Liver (tissue), 9 donors: ENCODE results near the gene FRMD5. TPM values are rescaled to one million over a fixed set of nuclear protein-coding genes. Genes with fewer than 3 reads are reported as not detected.

ENCODE experiments used
- DNase-seq: peaks from one replicate; pipeline ENCODE4 v3.0.0-alpha.2; 2017; ENCODE audit warnings: low spot score
- H3K27ac ChIP-seq, 2 donors: one replicate each; pipeline ENCODE4 v1.7.0; 2013; ENCODE audit warnings: inconsistent platforms in 2 of 2, low read length in 2 of 2, control low read depth in 1 of 2, low read depth in 1 of 2, mild to moderate bottlenecking in 1 of 2
- H3K27me3 ChIP-seq, 4 donors: one replicate each; pipeline versions ENCODE4 v1.6.1 to v1.7.0; 2013; ENCODE audit warnings: low read length in 3 of 4, inconsistent platforms in 1 of 4, mild to moderate bottlenecking in 1 of 4, moderate library complexity in 1 of 4; ENCODE audit not compliant: control insufficient read depth in 4 of 4, insufficient read depth in 4 of 4
- H3K36me3 ChIP-seq, 4 donors: one replicate each; pipeline versions ENCODE4 v1.6.1 to v1.7.0; 2013; ENCODE audit warnings: low read length in 3 of 4, mild to moderate bottlenecking in 3 of 4, low read depth in 1 of 4, moderate library complexity in 1 of 4; ENCODE audit not compliant: control insufficient read depth in 4 of 4, insufficient read depth in 3 of 4
- H3K4me1 ChIP-seq, 4 donors: one replicate each; pipeline versions ENCODE4 v1.6.1 to v1.7.0; 2013; ENCODE audit warnings: low read length in 3 of 4, mild to moderate bottlenecking in 3 of 4, moderate library complexity in 1 of 4; ENCODE audit not compliant: control insufficient read depth in 4 of 4, insufficient read depth in 4 of 4
- H3K4me3 ChIP-seq, 3 donors: one replicate each; pipeline versions ENCODE4 v1.6.1 to v1.7.0; 2013; ENCODE audit warnings: low read length in 3 of 3, control low read depth in 1 of 3, low read depth in 1 of 3, mild to moderate bottlenecking in 1 of 3
- H3K9ac ChIP-seq, 2 donors: one replicate each; pipeline ENCODE4 v1.7.0; 2013; ENCODE audit warnings: low read length in 2 of 2, mild to moderate bottlenecking in 2 of 2, moderate library complexity in 2 of 2, control low read depth in 1 of 2, low read depth in 1 of 2
- H3K9me3 ChIP-seq, 4 donors: one replicate each; pipeline versions ENCODE4 v1.6.1 to v1.7.0; 2013; ENCODE audit warnings: low read length in 3 of 4; ENCODE audit not compliant: control insufficient read depth in 4 of 4
- EGR1 ChIP-seq, 2 donors: IDR thresholded peaks; 2 replicates each; pipeline ENCODE4 v1.6.1; 2016 to 2018; ENCODE audit warnings: antibody characterized with exemption in 2 of 2, low read depth in 2 of 2
- FOXA1 ChIP-seq: IDR thresholded peaks from 2 replicates; pipeline ENCODE4 v1.6.1; 2016; ENCODE audit warnings: antibody characterized with exemption
- FOXA2 ChIP-seq: IDR thresholded peaks from 2 replicates; pipeline ENCODE4 v1.6.1; 2016; ENCODE audit warnings: antibody characterized with exemption
- GABPA ChIP-seq, 2 donors: IDR thresholded peaks in 1 of 2; conservative IDR thresholded peaks in 1 of 2; 2 replicates each; pipeline ENCODE4 v1.6.1; 2016; ENCODE audit warnings: antibody characterized with exemption in 2 of 2, mild to moderate bottlenecking in 1 of 2, moderate library complexity in 1 of 2
- HNF4A ChIP-seq, 2 donors: conservative IDR thresholded peaks; 2 replicates each; pipeline ENCODE4 v1.6.1; 2016; ENCODE audit warnings: antibody characterized with exemption in 2 of 2, mild to moderate bottlenecking in 2 of 2
- HNF4G ChIP-seq: IDR thresholded peaks from 2 replicates; pipeline ENCODE4 v1.6.1; 2016; ENCODE audit warnings: antibody characterized with exemption
- JUND ChIP-seq, 2 donors: IDR thresholded peaks; 2 replicates each; pipeline ENCODE4 v1.6.1; 2016; ENCODE audit warnings: antibody characterized with exemption in 2 of 2
- NR2F2 ChIP-seq: IDR thresholded peaks from 2 replicates; pipeline ENCODE4 v1.6.1; 2016; ENCODE audit warnings: antibody characterized with exemption
- RAD21 ChIP-seq, 2 donors: IDR thresholded peaks; 2 replicates each; pipeline ENCODE4 v1.6.1; 2016; ENCODE audit warnings: antibody characterized with exemption in 2 of 2, mild to moderate bottlenecking in 2 of 2
- RXRA ChIP-seq, 2 donors: IDR thresholded peaks; 2 replicates each; pipeline ENCODE4 v1.6.1; 2017 to 2018; ENCODE audit warnings: antibody characterized with exemption in 2 of 2, mild to moderate bottlenecking in 1 of 2
- SP1 ChIP-seq: IDR thresholded peaks from 2 replicates; pipeline ENCODE4 v1.6.1; 2018; ENCODE audit warnings: antibody characterized with exemption, mild to moderate bottlenecking
- TAF1 ChIP-seq: conservative IDR thresholded peaks from 2 replicates; pipeline ENCODE4 v1.6.1; 2016; ENCODE audit warnings: antibody characterized with exemption, mild to moderate bottlenecking
- YY1 ChIP-seq: IDR thresholded peaks from 2 replicates; pipeline ENCODE4 v1.6.1; 2016; ENCODE audit warnings: antibody characterized with exemption, mild to moderate bottlenecking
- WGBS: extraction: QIAGEN DNeasy Blood & Tissue Kit; methylation state at CpG from one replicate; pipeline ENCODE4 v1.1.7; 2013; 5-methylcytosine and 5-hydroxymethylcytosine counted together
- polyA plus RNA-seq, 2 donors: library from polyadenylated mRNA; stranded (reverse) in 1 of 2; unstranded in 1 of 2; fragments of 200-250 nt in 1 of 2; fragments of >200 nt in 1 of 2; fragmentation: Nextera tagmentation in 1 of 2; extraction: Ambion mirVana in 1 of 2; gene quantifications; one replicate each; pipeline versions ENCODE4 v1.2.1 to v1.2.3, GENCODE V29; 2013 to 2015
- total RNA-seq, 2 donors: library from RNA; depleted of rRNA; stranded (reverse); fragments of >200 nt; gene quantifications; one replicate each; pipeline ENCODE4 v1.2.3, GENCODE V29; 2014
- TF ChIP-seq, protein P1 (sequence below): fragments of 150-350 bp; IDR thresholded peaks from 2 replicates; pipeline ENCODE4 v1.5.1; 2017; ENCODE audit warnings: improper control_type of control experiment, low read depth, low read length; ENCODE audit not compliant: missing input control
- TF ChIP-seq, protein P2 (sequence below): IDR thresholded peaks from 2 replicates; pipeline ENCODE4 v1.6.1; 2016; ENCODE audit warnings: antibody characterized with exemption, mild to moderate bottlenecking
- TF ChIP-seq, protein P3 (sequence below): IDR thresholded peaks from 2 replicates; pipeline ENCODE4 v1.6.1; 2016; ENCODE audit warnings: antibody characterized with exemption
- TF ChIP-seq, protein P4 (sequence below): IDR thresholded peaks from 2 replicates; pipeline ENCODE4 v1.6.1; 2016; ENCODE audit warnings: antibody characterized with exemption
- TF ChIP-seq, protein P5 (sequence below): IDR thresholded peaks from 2 replicates; pipeline ENCODE4 v1.6.1; 2016; ENCODE audit warnings: antibody characterized with exemption
- donor health status: healthy.
- donor health status: healthy.
- donor health status: healthy.
- donor health status: healthy.
- donor health status: healthy.

The FRMD5 gene
- total and polyA plus RNA-seq, 4 donors = 0.01 to 0.25 TPM; not detected in 2

DNA sequence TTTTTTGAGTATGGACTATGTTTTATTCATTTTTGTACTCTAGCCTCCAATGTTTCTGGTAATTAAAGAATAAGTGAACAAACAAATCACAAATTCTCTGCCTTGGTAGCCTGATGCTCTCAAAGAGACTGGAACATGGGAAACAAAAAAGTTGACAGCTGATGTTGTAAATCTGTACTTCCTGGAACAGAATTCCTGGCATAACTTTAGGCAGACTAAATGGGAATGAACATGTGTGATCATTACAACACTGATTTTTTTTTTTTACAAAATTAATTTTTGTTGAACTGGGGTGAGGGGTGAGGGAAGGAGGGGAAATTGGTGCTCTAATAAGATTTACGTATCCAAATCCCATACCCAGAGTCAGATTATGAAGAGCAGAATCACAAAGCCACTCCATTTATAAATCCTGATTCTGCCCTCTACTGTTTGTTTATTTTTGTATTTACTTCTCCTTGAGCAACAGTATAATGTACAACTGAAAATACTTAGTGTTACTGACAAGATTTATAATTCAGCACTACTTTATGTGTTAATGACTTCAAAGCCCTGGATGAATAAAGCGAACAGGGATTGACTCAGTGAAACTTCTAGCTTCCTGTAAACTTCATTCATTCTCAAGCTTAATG is 165.0 kb downstream of the FRMD5 start:
- Histone ChIP-seq H3K9ac (no peak overlapping the region), H3K27me3 (peaks cover 0 to 6% (median 0%) of the 10 kb centered on the region in 4 donors), H3K4me3 (no peak overlapping the region), H3K36me3 (no peaks in the 10 kb centered on the region), H3K27ac (no peak overlapping the region), H3K9me3 (peaks cover 0 to 3% (median 0%) of the 10 kb centered on the region in 4 donors), H3K4me1 (no peaks in the 10 kb centered on the region)
- no peak for DNase-seq
- WGBS = 74% methylated on average over 2 of the region's 2 CpGs
- TF ChIP-seq TAF1 = no peak
- TF ChIP-seq, protein P1, sequence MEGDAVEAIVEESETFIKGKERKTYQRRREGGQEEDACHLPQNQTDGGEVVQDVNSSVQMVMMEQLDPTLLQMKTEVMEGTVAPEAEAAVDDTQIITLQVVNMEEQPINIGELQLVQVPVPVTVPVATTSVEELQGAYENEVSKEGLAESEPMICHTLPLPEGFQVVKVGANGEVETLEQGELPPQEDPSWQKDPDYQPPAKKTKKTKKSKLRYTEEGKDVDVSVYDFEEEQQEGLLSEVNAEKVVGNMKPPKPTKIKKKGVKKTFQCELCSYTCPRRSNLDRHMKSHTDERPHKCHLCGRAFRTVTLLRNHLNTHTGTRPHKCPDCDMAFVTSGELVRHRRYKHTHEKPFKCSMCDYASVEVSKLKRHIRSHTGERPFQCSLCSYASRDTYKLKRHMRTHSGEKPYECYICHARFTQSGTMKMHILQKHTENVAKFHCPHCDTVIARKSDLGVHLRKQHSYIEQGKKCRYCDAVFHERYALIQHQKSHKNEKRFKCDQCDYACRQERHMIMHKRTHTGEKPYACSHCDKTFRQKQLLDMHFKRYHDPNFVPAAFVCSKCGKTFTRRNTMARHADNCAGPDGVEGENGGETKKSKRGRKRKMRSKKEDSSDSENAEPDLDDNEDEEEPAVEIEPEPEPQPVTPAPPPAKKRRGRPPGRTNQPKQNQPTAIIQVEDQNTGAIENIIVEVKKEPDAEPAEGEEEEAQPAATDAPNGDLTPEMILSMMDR = no peak

DNA sequence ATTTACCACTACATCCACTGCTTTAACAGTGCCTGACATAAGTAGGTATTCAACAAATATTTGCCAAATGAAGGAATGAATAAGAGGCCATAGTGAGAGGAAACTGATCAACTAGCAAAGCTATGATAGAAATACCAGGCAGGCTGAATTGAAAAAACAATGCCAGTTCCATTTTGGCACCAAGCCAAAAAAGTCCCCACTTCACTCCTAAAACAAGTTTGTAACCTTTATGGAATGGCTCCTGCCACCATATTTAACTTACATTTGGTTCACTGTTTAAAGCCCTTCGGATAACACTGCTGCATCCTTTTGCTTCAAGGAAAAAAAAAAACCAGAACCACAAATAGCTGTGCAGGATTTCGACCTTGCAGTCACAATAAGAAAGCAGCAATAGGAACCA is 166.1 kb downstream of the FRMD5 start:
- H3K9me3 ChIP-seq = peaks cover 0 to 3% (median 0%) of the 10 kb centered on the region in 4 donors
- 68% methylated on average over 2 of the region's 2 CpGs for WGBS
- TF ChIP-seq NR2F2 = no peak
- no peak for TF ChIP-seq HNF4A (conservative IDR thresholded peaks at IDR 0.05)
- TF ChIP-seq GABPA (IDR thresholded peaks at IDR 0.05 in 1 of 2, conservative IDR thresholded peaks at IDR 0.05 in 1 of 2) = no peak
- no peak for TF ChIP-seq HNF4G
- TF ChIP-seq, protein P1 = no peak
- TF ChIP-seq SP1 = no peak
- no peak for TF ChIP-seq TAF1
- TF ChIP-seq, protein P2, sequence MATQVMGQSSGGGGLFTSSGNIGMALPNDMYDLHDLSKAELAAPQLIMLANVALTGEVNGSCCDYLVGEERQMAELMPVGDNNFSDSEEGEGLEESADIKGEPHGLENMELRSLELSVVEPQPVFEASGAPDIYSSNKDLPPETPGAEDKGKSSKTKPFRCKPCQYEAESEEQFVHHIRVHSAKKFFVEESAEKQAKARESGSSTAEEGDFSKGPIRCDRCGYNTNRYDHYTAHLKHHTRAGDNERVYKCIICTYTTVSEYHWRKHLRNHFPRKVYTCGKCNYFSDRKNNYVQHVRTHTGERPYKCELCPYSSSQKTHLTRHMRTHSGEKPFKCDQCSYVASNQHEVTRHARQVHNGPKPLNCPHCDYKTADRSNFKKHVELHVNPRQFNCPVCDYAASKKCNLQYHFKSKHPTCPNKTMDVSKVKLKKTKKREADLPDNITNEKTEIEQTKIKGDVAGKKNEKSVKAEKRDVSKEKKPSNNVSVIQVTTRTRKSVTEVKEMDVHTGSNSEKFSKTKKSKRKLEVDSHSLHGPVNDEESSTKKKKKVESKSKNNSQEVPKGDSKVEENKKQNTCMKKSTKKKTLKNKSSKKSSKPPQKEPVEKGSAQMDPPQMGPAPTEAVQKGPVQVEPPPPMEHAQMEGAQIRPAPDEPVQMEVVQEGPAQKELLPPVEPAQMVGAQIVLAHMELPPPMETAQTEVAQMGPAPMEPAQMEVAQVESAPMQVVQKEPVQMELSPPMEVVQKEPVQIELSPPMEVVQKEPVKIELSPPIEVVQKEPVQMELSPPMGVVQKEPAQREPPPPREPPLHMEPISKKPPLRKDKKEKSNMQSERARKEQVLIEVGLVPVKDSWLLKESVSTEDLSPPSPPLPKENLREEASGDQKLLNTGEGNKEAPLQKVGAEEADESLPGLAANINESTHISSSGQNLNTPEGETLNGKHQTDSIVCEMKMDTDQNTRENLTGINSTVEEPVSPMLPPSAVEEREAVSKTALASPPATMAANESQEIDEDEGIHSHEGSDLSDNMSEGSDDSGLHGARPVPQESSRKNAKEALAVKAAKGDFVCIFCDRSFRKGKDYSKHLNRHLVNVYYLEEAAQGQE = no peak
- TF ChIP-seq FOXA2 = no peak
- no peak for TF ChIP-seq RXRA (IDR thresholded peaks at IDR 0.05)
- TF ChIP-seq, protein P3, sequence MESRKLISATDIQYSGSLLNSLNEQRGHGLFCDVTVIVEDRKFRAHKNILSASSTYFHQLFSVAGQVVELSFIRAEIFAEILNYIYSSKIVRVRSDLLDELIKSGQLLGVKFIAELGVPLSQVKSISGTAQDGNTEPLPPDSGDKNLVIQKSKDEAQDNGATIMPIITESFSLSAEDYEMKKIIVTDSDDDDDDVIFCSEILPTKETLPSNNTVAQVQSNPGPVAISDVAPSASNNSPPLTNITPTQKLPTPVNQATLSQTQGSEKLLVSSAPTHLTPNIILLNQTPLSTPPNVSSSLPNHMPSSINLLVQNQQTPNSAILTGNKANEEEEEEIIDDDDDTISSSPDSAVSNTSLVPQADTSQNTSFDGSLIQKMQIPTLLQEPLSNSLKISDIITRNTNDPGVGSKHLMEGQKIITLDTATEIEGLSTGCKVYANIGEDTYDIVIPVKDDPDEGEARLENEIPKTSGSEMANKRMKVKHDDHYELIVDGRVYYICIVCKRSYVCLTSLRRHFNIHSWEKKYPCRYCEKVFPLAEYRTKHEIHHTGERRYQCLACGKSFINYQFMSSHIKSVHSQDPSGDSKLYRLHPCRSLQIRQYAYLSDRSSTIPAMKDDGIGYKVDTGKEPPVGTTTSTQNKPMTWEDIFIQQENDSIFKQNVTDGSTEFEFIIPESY = no peak
- no peak for TF ChIP-seq YY1
- TF ChIP-seq, protein P4, sequence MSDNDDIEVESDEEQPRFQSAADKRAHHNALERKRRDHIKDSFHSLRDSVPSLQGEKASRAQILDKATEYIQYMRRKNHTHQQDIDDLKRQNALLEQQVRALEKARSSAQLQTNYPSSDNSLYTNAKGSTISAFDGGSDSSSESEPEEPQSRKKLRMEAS = no peak
- TF ChIP-seq FOXA1 = no peak
- no peak for TF ChIP-seq JUND (IDR thresholded peaks at IDR 0.05)
- TF ChIP-seq RAD21 (IDR thresholded peaks at IDR 0.05) = no peak
- TF ChIP-seq, protein P5, sequence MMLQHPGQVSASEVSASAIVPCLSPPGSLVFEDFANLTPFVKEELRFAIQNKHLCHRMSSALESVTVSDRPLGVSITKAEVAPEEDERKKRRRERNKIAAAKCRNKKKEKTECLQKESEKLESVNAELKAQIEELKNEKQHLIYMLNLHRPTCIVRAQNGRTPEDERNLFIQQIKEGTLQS = no peak
- TF ChIP-seq EGR1 (IDR thresholded peaks at IDR 0.05; ENCODE audit: low read depth in 2 of 2) = no peak
- no peak overlapping the region for H3K9ac ChIP-seq
- no peak overlapping the region for H3K4me3 ChIP-seq
- H3K27ac ChIP-seq = no peak overlapping the region
- DNase-seq = no peak
- peaks cover 0 to 5% (median 0%) of the 10 kb centered on the region in 4 donors for H3K27me3 ChIP-seq
- H3K36me3 ChIP-seq = no peaks in the 10 kb centered on the region
- no peaks in the 10 kb centered on the region for H3K4me1 ChIP-seq
